H1 (cell line): ENCODE data around the gene DCAF8. TPM values are rescaled to one million over a fixed set of nuclear protein-coding genes. Genes with fewer than 3 reads are reported as not detected.

ENCODE experiments used
- BACH1 ChIP-seq: IDR thresholded peaks from 2 replicates; pipeline ENCODE4 v1.6.1; 2012; ENCODE audit warnings: low read length, improper control_type of control experiment
- BRCA1 ChIP-seq: IDR thresholded peaks from 2 replicates; pipeline ENCODE4 v1.6.1; 2012; ENCODE audit warnings: low read depth, low read length, improper control_type of control experiment
- GABPA ChIP-seq: IDR thresholded peaks from 2 replicates; pipeline ENCODE4 v1.6.1; 2011; ENCODE audit warnings: mild to moderate bottlenecking, low read length, moderate library complexity, borderline replicate concordance; ENCODE audit not compliant: insufficient read depth
- HDAC6 ChIP-seq: IDR thresholded peaks from one replicate; pipeline ENCODE4 v1.7.1; 2012; ENCODE audit warnings: low read depth, mild to moderate bottlenecking, inconsistent platforms, low read length, moderate library complexity
- KDM1A ChIP-seq: fragments of 200-600, 300-600 bp; sonication (generic); IDR thresholded peaks from 2 replicates; pipeline ENCODE4 v1.7.1; 2016; ENCODE audit warnings: mild to moderate bottlenecking, low read length, borderline replicate concordance
- KDM5A ChIP-seq: fragments of 200-600 bp; IDR thresholded peaks from 2 replicates; pipeline ENCODE4 v1.7.1; 2012; ENCODE audit warnings: mild to moderate bottlenecking, low read length, inconsistent platforms, mixed read lengths
- SAP30 ChIP-seq: fragments of 300-600 bp; sonication (generic); IDR thresholded peaks from 2 replicates; pipeline ENCODE4 v1.7.1; 2012; ENCODE audit warnings: low read length, moderate library complexity, mild to moderate bottlenecking, inconsistent platforms; ENCODE audit not compliant: insufficient read depth, insufficient replicate concordance
- TAF7 ChIP-seq: optimal IDR thresholded peaks from 2 replicates; pipeline ENCODE3; 2011; ENCODE audit warnings: low read depth, mild to moderate bottlenecking, inconsistent platforms, low read length, moderate library complexity, borderline replicate concordance
- YY1 ChIP-seq: IDR thresholded peaks from 2 replicates; pipeline ENCODE4 v1.6.1; 2011; ENCODE audit warnings: low read depth, mild to moderate bottlenecking, low read length
- polyA plus RNA-seq, 7 experiments: library from polyadenylated mRNA; depleted of rRNA in 3 of 7; stranded (reverse) in 5 of 7; unstranded in 2 of 7; fragments of >200 nt in 5 of 7; fragments of 200-250 nt in 2 of 7; gene quantifications; 1 replicate in 5 of 7; 2 replicates in 1 of 7; 4 replicates in 1 of 7; pipeline versions ENCODE4 v1.2.1 to v1.2.3, GENCODE V29; 2011 to 2013; ENCODE audit warnings: missing spikeins in 2 of 7, mixed read lengths in 2 of 7
- total RNA-seq: library from RNA; stranded (reverse); fragmentation: NEBNext Ultra II Directional; extraction: Animal tissue kit (Norgen Biotek cat#: 25700); gene quantifications from 2 replicates; pipeline ENCODE4 v1.2.1, GENCODE V29; 2021

Gene DCAF8
- total and polyA plus RNA-seq, 2 of the 8 experiments (the other 6 are each of a cell fraction or from before 2014, with no cell fraction given): 68.2 to 110 TPM

GRCh38 chr1:160193832-160194736 is 68.3 kb downstream of the DCAF8 start (continued):
- TF ChIP-seq TAF7: no peak
- TF ChIP-seq BACH1: no peak
- no peak for TF ChIP-seq SAP30
- TF ChIP-seq KDM5A: no peak
- TF ChIP-seq GABPA: no peak
- no peak for TF ChIP-seq KDM1A
- TF ChIP-seq YY1: no peak
- no peak for TF ChIP-seq BRCA1
- no peak for TF ChIP-seq HDAC6
